Astrocyte (in vitro differentiated cells and primary cell): ENCODE data around the gene H1-8. TPM values are rescaled to one million over a fixed set of nuclear protein-coding genes. Genes with fewer than 3 reads are reported as not detected.

Source experiments
- DNase-seq: peaks from one replicate; pipeline ENCODE4 v3.0.0-alpha.2; 2010; ENCODE audit warnings: low read depth
- FAIRE-seq: peaks from 2 replicates; lab custom pipeline; 2011; peaks lifted over from hg19 to GRCh38; lab: Jason Lieb, UNC
- H2AFZ ChIP-seq: 2 replicates; pipeline ENCODE4 v1.6.0; 2012; ENCODE audit warnings: low read depth, low read length, inconsistent platforms
- H3K27ac ChIP-seq: 2 replicates; pipeline ENCODE4 v1.5.1; 2011; ENCODE audit warnings: low read depth, low read length, inconsistent platforms
- H3K27me3 ChIP-seq: 2 replicates; pipeline ENCODE4 v1.6.0; 2011; ENCODE audit warnings: low read length, inconsistent platforms; ENCODE audit not compliant: insufficient read depth
- H3K36me3 ChIP-seq: 2 replicates; pipeline ENCODE4 v1.5.1; 2011; ENCODE audit warnings: low read length, inconsistent platforms; ENCODE audit not compliant: insufficient read depth
- H3K4me1 ChIP-seq: 2 replicates; pipeline ENCODE4 v1.5.1; 2011; ENCODE audit warnings: low read length, inconsistent platforms; ENCODE audit not compliant: insufficient read depth
- H3K4me2 ChIP-seq: 2 replicates; pipeline ENCODE4 v1.6.0; 2012; ENCODE audit warnings: low read length, inconsistent platforms
- H3K4me3 ChIP-seq: 2 replicates; pipeline ENCODE4 v1.5.1; 2011; ENCODE audit warnings: low read depth, mild to moderate bottlenecking, low read length, inconsistent platforms; ENCODE audit not compliant: insufficient read depth
- H3K79me2 ChIP-seq: 2 replicates; pipeline ENCODE4 v1.6.0; 2012; ENCODE audit warnings: mild to moderate bottlenecking, low read length, inconsistent platforms; ENCODE audit not compliant: insufficient read depth
- H3K9ac ChIP-seq: 2 replicates; pipeline ENCODE4 v1.6.0; 2012; ENCODE audit warnings: mild to moderate bottlenecking, low read length, inconsistent platforms
- H3K9me3 ChIP-seq: 2 replicates; pipeline ENCODE4 v1.5.1; 2012; ENCODE audit warnings: low read depth, mild to moderate bottlenecking, low read length, inconsistent platforms; ENCODE audit not compliant: insufficient read depth
- H4K20me1 ChIP-seq: 2 replicates; pipeline ENCODE4 v1.6.0; 2012; ENCODE audit warnings: low read length, inconsistent platforms; ENCODE audit not compliant: insufficient read depth
- H3K27ac Mint-ChIP-seq: one replicate; pipeline ENCODE4 v1.8.0; 2021; ENCODE audit warnings: mild to moderate bottlenecking, mixed read lengths; ENCODE audit not compliant: unreplicated experiment
- H3K27me3 Mint-ChIP-seq: one replicate; pipeline ENCODE4 v1.8.0; 2021; ENCODE audit warnings: low read depth, mixed read lengths; ENCODE audit not compliant: unreplicated experiment
- H3K36me3 Mint-ChIP-seq: one replicate; pipeline ENCODE4 v1.8.0; 2021; ENCODE audit warnings: low read depth, mixed read lengths; ENCODE audit not compliant: unreplicated experiment
- H3K4me1 Mint-ChIP-seq: one replicate; pipeline ENCODE4 v1.8.0; 2021; ENCODE audit warnings: low read depth, mixed read lengths; ENCODE audit not compliant: unreplicated experiment
- H3K4me3 Mint-ChIP-seq: one replicate; pipeline ENCODE4 v1.8.0; 2021; ENCODE audit warnings: mild to moderate bottlenecking, moderate library complexity, mixed read lengths; ENCODE audit not compliant: unreplicated experiment
- H3K9me3 Mint-ChIP-seq: one replicate; pipeline ENCODE4 v1.8.0; 2021; ENCODE audit warnings: mild to moderate bottlenecking, mixed read lengths; ENCODE audit not compliant: unreplicated experiment
- EZH2 ChIP-seq: IDR thresholded peaks from 2 replicates; pipeline ENCODE4 v1.6.1; 2012; ENCODE audit warnings: mild to moderate bottlenecking, low read length, inconsistent platforms; ENCODE audit not compliant: insufficient read depth
- total RNA-seq: library from RNA; stranded (reverse); gene quantifications from 2 replicates; pipeline ENCODE4 v1.2.1, GENCODE V29; 2021
- TF ChIP-seq, protein P1 (sequence below): IDR thresholded peaks from 2 replicates; pipeline ENCODE4 v1.5.1; 2011; ENCODE audit warnings: low read depth, mild to moderate bottlenecking, inconsistent platforms, low read length, moderate library complexity; ENCODE audit not compliant: insufficient read depth

H1-8 gene
- total RNA-seq, 1 donor from 2014 or later, result not detected

GRCh38 chr3:129576514-129577352 lies 33.8 kb downstream of the H1-8 start:
- no peaks in the 10 kb centered on the region for H3K9me3 Mint-ChIP-seq
- H3K27me3 Mint-ChIP-seq, result no peaks in the 10 kb centered on the region
- Histone ChIP-seq H3K9me3 (no peaks in the 10 kb centered on the region), H2AFZ (no peak overlapping the region), H3K36me3 (no peaks in the 10 kb centered on the region), H3K79me2 (no peaks in the 10 kb centered on the region), H3K9ac (no peak overlapping the region), H3K27ac (no peak overlapping the region), H4K20me1 (no peaks in the 10 kb centered on the region), H3K4me1 (no peaks in the 10 kb centered on the region), H3K27me3 (no peaks in the 10 kb centered on the region), H3K4me2 (no peak overlapping the region), H3K4me3 (no peak overlapping the region)
- peaks cover 16% of the 10 kb centered on the region for H3K36me3 Mint-ChIP-seq
- TF ChIP-seq EZH2, result no peak
- TF ChIP-seq, protein P1, sequence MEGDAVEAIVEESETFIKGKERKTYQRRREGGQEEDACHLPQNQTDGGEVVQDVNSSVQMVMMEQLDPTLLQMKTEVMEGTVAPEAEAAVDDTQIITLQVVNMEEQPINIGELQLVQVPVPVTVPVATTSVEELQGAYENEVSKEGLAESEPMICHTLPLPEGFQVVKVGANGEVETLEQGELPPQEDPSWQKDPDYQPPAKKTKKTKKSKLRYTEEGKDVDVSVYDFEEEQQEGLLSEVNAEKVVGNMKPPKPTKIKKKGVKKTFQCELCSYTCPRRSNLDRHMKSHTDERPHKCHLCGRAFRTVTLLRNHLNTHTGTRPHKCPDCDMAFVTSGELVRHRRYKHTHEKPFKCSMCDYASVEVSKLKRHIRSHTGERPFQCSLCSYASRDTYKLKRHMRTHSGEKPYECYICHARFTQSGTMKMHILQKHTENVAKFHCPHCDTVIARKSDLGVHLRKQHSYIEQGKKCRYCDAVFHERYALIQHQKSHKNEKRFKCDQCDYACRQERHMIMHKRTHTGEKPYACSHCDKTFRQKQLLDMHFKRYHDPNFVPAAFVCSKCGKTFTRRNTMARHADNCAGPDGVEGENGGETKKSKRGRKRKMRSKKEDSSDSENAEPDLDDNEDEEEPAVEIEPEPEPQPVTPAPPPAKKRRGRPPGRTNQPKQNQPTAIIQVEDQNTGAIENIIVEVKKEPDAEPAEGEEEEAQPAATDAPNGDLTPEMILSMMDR, result no peak
- DNase-seq (no peak), FAIRE-seq (no peak)
- H3K27ac Mint-ChIP-seq, result no peak overlapping the region
- no peaks in the 10 kb centered on the region for H3K4me1 Mint-ChIP-seq
- H3K4me3 Mint-ChIP-seq, result no peak overlapping the region

- no peaks in the 10 kb centered on the region for H3K27me3 ChIP-seq
- no peak for TF ChIP-seq EZH2
- TF ChIP-seq, protein P1, result no peak
- H4K20me1 ChIP-seq, result no peaks in the 10 kb centered on the region
- peaks cover 12% of the 10 kb centered on the region for H3K36me3 Mint-ChIP-seq
- FAIRE-seq (no peak), DNase-seq (no peak)
- no peak overlapping the region for H3K9ac ChIP-seq
- H3K9me3 Mint-ChIP-seq, result no peaks in the 10 kb centered on the region
- no peak overlapping the region for H3K4me3 Mint-ChIP-seq
- H3K4me1 Mint-ChIP-seq, result no peaks in the 10 kb centered on the region
- no peaks in the 10 kb centered on the region for H3K27me3 Mint-ChIP-seq
- H3K27ac Mint-ChIP-seq, result no peak overlapping the region
- no peaks in the 10 kb centered on the region for H3K79me2 ChIP-seq
- H3K4me3 ChIP-seq, result no peak overlapping the region
- H3K36me3 ChIP-seq, result no peaks in the 10 kb centered on the region
- no peaks in the 10 kb centered on the region for H3K4me1 ChIP-seq
- no peak overlapping the region for H3K27ac ChIP-seq
- no peak overlapping the region for H2AFZ ChIP-seq
- no peaks in the 10 kb centered on the region for H3K9me3 ChIP-seq
- H3K4me2 ChIP-seq, result no peak overlapping the region
Observed at GRCh38 chr3:129577366-129577765, 34.4 kb downstream of the H1-8 start.
